Neural cell (in vitro differentiated cells): ENCODE measurements around the gene UBL4A.

Source experiments
- EP300 ChIP-seq: fragments of 450-650 bp; conservative IDR thresholded peaks from 2 replicates; pipeline ENCODE4 v1.6.1; 2014; ENCODE audit warnings: antibody characterized with exemption, mild to moderate bottlenecking, moderate library complexity; ENCODE audit not compliant: poor library complexity, severe bottlenecking
- EZH2 ChIP-seq: fragments of 200-600, 300-800 bp; shearing (Covaris generic), sonication (generic); IDR thresholded peaks from 2 replicates; pipeline ENCODE4 v1.6.1; 2014; ENCODE audit warnings: antibody characterized with exemption, low read length, borderline replicate concordance, mild to moderate bottlenecking; ENCODE audit not compliant: insufficient read depth, poor library complexity, severe bottlenecking
- MXI1 ChIP-seq: fragments of 450-650 bp; conservative IDR thresholded peaks from 2 replicates; pipeline ENCODE4 v1.6.1; 2014; ENCODE audit warnings: antibody characterized with exemption, mild to moderate bottlenecking; ENCODE audit not compliant: poor library complexity, severe bottlenecking
- POLR2AphosphoS5 ChIP-seq: IDR thresholded peaks from 2 replicates; pipeline ENCODE4 v1.6.1; 2012
- TAF1 ChIP-seq: IDR thresholded peaks from 2 replicates; pipeline ENCODE4 v1.6.1; 2012; ENCODE audit warnings: low read depth
- TF ChIP-seq, protein P1 (sequence below): fragments of 450-650 bp; IDR thresholded peaks from 2 replicates; pipeline ENCODE4 v1.5.1; 2014; ENCODE audit warnings: antibody characterized with exemption, mild to moderate bottlenecking, moderate library complexity; ENCODE audit not compliant: poor library complexity, severe bottlenecking
- TF ChIP-seq, protein P2 (sequence below): IDR thresholded peaks from 2 replicates; pipeline ENCODE4 v1.6.1; 2012; ENCODE audit warnings: borderline replicate concordance

GRCh38 chrX:154472685-154473632 lies 13.5 kb downstream of the UBL4A start:
- TF ChIP-seq, protein P1, sequence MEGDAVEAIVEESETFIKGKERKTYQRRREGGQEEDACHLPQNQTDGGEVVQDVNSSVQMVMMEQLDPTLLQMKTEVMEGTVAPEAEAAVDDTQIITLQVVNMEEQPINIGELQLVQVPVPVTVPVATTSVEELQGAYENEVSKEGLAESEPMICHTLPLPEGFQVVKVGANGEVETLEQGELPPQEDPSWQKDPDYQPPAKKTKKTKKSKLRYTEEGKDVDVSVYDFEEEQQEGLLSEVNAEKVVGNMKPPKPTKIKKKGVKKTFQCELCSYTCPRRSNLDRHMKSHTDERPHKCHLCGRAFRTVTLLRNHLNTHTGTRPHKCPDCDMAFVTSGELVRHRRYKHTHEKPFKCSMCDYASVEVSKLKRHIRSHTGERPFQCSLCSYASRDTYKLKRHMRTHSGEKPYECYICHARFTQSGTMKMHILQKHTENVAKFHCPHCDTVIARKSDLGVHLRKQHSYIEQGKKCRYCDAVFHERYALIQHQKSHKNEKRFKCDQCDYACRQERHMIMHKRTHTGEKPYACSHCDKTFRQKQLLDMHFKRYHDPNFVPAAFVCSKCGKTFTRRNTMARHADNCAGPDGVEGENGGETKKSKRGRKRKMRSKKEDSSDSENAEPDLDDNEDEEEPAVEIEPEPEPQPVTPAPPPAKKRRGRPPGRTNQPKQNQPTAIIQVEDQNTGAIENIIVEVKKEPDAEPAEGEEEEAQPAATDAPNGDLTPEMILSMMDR: no peak
- TF ChIP-seq, protein P2, sequence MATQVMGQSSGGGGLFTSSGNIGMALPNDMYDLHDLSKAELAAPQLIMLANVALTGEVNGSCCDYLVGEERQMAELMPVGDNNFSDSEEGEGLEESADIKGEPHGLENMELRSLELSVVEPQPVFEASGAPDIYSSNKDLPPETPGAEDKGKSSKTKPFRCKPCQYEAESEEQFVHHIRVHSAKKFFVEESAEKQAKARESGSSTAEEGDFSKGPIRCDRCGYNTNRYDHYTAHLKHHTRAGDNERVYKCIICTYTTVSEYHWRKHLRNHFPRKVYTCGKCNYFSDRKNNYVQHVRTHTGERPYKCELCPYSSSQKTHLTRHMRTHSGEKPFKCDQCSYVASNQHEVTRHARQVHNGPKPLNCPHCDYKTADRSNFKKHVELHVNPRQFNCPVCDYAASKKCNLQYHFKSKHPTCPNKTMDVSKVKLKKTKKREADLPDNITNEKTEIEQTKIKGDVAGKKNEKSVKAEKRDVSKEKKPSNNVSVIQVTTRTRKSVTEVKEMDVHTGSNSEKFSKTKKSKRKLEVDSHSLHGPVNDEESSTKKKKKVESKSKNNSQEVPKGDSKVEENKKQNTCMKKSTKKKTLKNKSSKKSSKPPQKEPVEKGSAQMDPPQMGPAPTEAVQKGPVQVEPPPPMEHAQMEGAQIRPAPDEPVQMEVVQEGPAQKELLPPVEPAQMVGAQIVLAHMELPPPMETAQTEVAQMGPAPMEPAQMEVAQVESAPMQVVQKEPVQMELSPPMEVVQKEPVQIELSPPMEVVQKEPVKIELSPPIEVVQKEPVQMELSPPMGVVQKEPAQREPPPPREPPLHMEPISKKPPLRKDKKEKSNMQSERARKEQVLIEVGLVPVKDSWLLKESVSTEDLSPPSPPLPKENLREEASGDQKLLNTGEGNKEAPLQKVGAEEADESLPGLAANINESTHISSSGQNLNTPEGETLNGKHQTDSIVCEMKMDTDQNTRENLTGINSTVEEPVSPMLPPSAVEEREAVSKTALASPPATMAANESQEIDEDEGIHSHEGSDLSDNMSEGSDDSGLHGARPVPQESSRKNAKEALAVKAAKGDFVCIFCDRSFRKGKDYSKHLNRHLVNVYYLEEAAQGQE: no peak
- TF ChIP-seq EZH2: no peak
- TF ChIP-seq POLR2AphosphoS5: no peak
- TF ChIP-seq TAF1: no peak
- TF ChIP-seq MXI1: no peak
- TF ChIP-seq EP300: no peak
